Heart left ventricle (tissue), 13 donors: ENCODE measurements around the gene OR10J5.

ENCODE experiments used
- POLR2A ChIP-seq, 2 donors: fragments of 450-650 bp; IDR thresholded peaks; one replicate each; pipeline ENCODE4 v1.6.1; 2017; ENCODE audit warnings: antibody characterized with exemption in 2 of 2, mild to moderate bottlenecking in 2 of 2, moderate library complexity in 2 of 2
- TF ChIP-seq, protein P1 (sequence below), 12 donors: fragments of 200-600 bp; sonication (generic) in 4 of 12; IDR thresholded peaks; one replicate each; pipeline versions ENCODE4 v1.5.0 to v1.8.0; 2018 to 2022; ENCODE audit warnings: antibody characterized with exemption in 12 of 12, mild to moderate bottlenecking in 5 of 12
- donor health status: ischemic (EF 13 %, LVEDD 7.1; RV severe dilation, severe dysfunction).
- donor health status: DM: no; HTN: yes; CAD: no.
- donor health status: DM: no; HTN: no; CAD: no.
- donor health status: ischemic (EF 25% LVEDD 6.9; RV normal size, moderate dysfunction).
- donor health status: ischemic (EF 25% LVEDD 5.7; RV mildly dilated, moderate dysfunction).
- donor health status: ischemic (EF 35%, LVEDD 5.7; RV mildly dilated, moderate dysfunction).
- donor health status: nonischemic (EF 11% LVEDD 7.7; RV severe dilation, severe dysfunction).
- donor health status: DM: yes; HTN: yes; CAD: no.
- donor health status: PGD.
- donor health status: ischemic (EF 29% LVEDD 5.4; RV normal size, mild dysfunction).
- donor health status: nonischemic (EF 23%, LVEDD 6.1; RV moderate dilation, normal function).

DNA sequence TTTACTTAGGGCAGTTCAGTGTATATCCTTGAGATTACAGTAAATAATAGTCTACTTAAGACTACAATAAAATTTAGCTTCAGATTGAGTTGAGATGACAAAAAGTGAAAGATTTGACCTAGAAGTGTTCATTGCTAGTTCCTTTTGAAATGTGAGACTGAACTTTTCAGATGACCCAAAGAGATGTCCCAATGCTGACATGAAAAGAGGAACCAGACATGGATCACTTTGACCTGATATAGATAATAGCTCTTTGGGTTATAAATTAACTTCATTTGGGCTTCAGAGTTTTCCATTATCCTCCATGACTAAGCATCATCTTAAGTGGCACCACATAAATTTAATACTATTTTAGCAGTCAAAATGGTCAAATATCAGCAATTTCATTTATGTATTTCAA, 25.7 kb upstream of the OR10J5 start:
- TF ChIP-seq, protein P1, sequence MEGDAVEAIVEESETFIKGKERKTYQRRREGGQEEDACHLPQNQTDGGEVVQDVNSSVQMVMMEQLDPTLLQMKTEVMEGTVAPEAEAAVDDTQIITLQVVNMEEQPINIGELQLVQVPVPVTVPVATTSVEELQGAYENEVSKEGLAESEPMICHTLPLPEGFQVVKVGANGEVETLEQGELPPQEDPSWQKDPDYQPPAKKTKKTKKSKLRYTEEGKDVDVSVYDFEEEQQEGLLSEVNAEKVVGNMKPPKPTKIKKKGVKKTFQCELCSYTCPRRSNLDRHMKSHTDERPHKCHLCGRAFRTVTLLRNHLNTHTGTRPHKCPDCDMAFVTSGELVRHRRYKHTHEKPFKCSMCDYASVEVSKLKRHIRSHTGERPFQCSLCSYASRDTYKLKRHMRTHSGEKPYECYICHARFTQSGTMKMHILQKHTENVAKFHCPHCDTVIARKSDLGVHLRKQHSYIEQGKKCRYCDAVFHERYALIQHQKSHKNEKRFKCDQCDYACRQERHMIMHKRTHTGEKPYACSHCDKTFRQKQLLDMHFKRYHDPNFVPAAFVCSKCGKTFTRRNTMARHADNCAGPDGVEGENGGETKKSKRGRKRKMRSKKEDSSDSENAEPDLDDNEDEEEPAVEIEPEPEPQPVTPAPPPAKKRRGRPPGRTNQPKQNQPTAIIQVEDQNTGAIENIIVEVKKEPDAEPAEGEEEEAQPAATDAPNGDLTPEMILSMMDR (IDR thresholded peaks at IDR 0.05) = no peak
- TF ChIP-seq POLR2A (IDR thresholded peaks at IDR 0.05) = no peak
